ENCODE results near the gene PCDH19.

DNA sequence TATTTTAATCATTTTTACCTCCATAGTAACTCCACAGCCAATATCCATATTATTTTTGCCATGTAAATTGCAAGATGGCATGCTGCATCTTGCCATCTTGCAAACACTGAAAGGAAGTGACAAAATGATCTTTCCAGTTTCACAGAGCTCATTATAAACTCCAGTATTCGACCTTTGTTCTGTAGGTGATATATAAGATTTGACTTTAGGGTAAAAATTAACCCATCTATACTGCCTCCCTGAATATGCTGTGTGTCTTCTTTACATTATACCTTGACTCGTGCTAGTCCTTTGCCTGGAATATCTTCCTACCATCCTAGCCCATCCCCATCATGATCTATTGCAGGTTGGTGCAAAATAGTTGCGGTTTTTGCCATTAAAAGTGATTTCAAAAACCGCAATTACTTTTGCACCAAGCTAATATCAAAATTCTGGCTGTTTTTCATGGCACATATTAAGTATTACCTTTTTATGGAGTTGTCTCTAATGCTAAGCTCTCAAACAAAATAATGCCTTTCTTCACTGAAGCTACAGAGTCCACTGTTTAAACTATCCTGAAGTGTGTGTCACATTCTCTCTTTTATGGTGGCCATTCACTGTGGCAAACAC is 161.1 kb downstream of the PCDH19 start:
- TF ChIP-seq GATA2 (IDR thresholded peaks at IDR 0.05; ENCODE audit: low read depth, low read length): no peak
- TF ChIP-seq GATA3 (IDR thresholded peaks at IDR 0.05; ENCODE audit: low read depth, low read length): no peak
